GM19099 (cell line): ENCODE data around the gene PSMB11.

Experiments used
- POLR2A ChIP-seq: IDR thresholded peaks from 3 replicates; pipeline ENCODE4 v1.6.1; 2011; ENCODE audit warnings: low read depth; ENCODE audit not compliant: insufficient read length; ENCODE audit errors: extremely low read depth

PSMB11 gene

DNA sequence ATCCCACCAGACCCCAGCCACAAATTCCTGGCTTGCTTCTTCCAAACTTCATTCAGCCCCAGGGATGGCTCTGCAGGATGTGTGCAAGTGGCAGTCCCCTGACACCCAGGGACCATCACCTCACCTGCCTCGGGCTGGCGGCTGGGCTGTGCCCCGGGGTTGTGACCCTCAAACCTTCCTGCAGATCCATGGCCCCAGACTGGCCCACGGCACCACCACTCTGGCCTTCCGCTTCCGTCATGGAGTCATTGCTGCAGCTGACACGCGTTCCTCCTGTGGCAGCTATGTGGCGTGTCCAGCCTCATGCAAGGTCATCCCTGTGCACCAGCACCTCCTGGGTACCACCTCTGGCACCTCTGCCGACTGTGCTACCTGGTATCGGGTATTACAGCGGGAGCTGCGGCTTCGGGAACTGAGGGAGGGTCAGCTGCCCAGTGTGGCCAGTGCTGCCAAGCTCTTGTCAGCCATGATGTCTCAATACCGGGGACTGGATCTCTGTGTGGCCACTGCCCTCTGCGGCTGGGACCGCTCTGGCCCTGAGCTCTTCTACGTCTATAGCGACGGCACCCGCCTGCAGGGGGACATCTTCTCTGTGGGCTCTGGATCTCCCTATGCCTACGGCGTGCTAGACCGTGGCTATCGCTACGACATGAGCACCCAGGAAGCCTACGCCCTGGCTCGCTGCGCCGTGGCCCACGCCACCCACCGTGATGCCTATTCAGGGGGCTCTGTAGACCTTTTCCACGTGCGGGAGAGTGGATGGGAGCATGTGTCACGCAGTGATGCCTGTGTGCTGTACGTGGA, at the start of gene PSMB11:
Gene PSMB11 (plus strand): TSS at position 51 of the 804 bp plus-strand sequence. CDS start 14 bp downstream, at position 65.
- TF ChIP-seq POLR2A, result no peak

DNA sequence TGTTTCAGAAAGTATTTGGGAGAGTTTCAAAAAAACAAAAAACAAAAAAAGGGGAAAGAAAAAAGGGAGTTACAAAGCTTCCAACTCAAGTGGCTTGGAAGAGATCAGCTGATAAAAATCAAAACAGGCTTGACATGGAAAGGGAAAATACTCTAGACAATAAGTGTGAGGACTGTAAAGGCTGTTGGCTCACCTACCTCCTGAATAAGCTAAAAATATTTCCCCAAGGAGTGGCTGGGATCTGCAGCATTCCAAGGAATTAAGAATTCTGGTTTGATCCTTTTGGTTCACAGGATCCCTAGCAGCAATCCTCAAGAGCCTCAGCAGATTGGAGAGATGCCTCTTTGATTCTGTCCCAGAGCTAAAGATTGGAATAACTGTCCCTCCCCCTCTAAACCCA, 48.5 kb upstream of the PSMB11 start:
- TF ChIP-seq POLR2A, result no peak

DNA sequence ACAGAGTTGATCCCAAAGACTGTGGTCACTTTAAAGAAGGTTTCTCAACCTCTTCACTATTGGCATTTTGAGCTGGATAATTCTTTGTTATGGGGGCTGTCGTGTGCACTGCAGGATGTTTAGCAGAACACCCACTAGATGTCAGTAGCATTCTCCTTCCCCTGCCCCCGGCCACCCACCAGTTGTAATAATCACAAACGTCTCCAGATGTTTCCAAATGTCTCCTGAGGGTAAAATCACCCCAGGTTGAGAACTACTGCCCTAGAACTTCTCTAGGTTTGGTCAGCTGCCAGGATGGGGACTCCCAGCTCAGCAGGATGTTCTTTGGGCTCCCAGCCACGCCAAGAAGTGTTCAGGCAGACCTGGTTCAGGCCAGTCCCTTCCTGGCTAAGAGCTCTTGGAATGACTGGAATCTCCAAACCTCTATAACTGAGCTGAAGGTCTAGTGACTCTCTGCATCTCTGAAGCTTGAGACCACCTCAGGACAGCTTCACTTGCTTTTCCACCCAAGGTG, 47.2 kb upstream of the PSMB11 start:
- no peak for TF ChIP-seq POLR2A

GRCh38 chr14:22995889-22996625, 46.0 kb upstream of the PSMB11 start:
- TF ChIP-seq POLR2A, result no peak

GRCh38 chr14:22996768-22997654, 45.0 kb upstream of the PSMB11 start:
- no peak for TF ChIP-seq POLR2A

- no peak for TF ChIP-seq POLR2A
These were observed 44.2 kb upstream of the PSMB11 start for GRCh38 chr14:22997676-22998323.

- no peak for TF ChIP-seq POLR2A
These were observed 43.5 kb upstream of the PSMB11 start for GRCh38 chr14:22998329-22999012.

GRCh38 chr14:23000860-23001259, 41.2 kb upstream of the PSMB11 start:
- no peak for TF ChIP-seq POLR2A

DNA sequence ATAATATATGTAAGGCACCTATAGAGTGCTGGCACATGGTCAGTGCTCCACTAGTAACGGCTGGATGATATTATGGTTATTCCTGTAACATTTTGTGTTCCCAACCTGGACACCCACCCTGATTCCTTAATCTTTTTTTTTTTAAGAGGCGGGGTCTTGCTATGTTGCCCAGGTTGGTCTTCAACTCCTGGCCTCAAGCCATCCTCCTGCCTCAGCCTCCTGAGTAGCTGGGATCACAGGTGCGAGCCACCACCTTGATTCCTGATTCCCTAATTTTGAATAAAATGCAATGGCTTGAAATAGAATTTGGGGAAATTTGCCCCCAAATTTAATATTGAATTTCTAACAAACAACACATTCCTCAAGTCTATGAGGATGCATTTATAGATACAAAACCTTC, 39.4 kb upstream of the PSMB11 start:
- TF ChIP-seq POLR2A, result no peak

- no peak for TF ChIP-seq POLR2A
These were observed 36.4 kb upstream of the PSMB11 start for GRCh38 chr14:23005451-23006187.

DNA sequence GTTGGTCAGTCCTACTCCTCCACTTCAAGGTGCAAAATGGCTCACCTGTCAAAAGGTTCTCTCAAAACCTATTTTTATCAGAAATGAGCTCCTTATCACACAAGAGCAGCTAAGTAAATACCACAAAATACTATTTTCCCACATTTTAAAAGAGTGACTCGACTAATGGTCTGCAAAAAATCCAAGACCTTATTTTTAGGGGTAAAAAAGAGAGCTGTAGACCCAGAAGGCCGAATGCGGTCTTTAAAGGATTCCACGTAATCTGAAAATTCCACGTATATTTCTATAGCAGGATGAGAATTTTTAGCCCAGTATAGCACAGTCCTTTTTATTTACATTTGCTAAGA, 35.9 kb upstream of the PSMB11 start:
- no peak for TF ChIP-seq POLR2A

- TF ChIP-seq POLR2A, result peak; percentile 96
These were observed 35.2 kb upstream of the PSMB11 start for GRCh38 chr14:23006544-23007419.
